HG02588 (cell line): ENCODE measurements around the gene MRPL32.

Experiments used
- ATAC-seq: cut with Tn5 transposase; IDR thresholded peaks from one replicate; pipeline ENCODE4 v1.9.1; 2021; ENCODE audit warnings: mild to moderate bottlenecking, moderate library complexity; ENCODE audit not compliant: unreplicated experiment

MRPL32 gene

DNA sequence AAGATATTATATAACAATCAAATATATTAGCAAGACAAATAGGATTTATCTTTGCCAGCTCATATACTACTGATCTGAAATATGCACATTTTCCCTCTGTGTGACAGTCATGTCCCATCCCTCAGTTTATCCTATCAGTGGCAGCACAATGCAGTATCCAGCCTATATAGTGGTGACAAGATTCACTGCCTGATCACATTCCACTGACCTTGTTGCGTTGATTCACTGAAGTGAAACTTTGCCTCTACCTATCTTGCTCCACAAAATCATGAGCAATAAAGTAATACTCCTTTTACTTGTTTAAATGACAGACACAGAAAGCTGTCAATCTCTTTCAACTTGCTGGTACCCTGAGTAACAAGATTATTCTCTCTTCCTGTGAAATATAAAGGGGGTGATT lies 6.5 kb upstream of the MRPL32 start:
- no peak for ATAC-seq

GRCh38 chr7:42926204-42926603 lies 6.0 kb upstream of the MRPL32 start:
- ATAC-seq: no peak

- no peak for ATAC-seq
Measured at GRCh38 chr7:42928754-42929153, 3.4 kb upstream of the MRPL32 start.

- no peak for ATAC-seq
Measured at GRCh38 chr7:42929449-42929848, 2.7 kb upstream of the MRPL32 start.

- ATAC-seq: no peak
Measured at GRCh38 chr7:42930889-42931288, 1.3 kb upstream of the MRPL32 start.

- no peak for ATAC-seq
Measured at GRCh38 chr7:42931447-42931833, 736 bp upstream of the MRPL32 start.

DNA sequence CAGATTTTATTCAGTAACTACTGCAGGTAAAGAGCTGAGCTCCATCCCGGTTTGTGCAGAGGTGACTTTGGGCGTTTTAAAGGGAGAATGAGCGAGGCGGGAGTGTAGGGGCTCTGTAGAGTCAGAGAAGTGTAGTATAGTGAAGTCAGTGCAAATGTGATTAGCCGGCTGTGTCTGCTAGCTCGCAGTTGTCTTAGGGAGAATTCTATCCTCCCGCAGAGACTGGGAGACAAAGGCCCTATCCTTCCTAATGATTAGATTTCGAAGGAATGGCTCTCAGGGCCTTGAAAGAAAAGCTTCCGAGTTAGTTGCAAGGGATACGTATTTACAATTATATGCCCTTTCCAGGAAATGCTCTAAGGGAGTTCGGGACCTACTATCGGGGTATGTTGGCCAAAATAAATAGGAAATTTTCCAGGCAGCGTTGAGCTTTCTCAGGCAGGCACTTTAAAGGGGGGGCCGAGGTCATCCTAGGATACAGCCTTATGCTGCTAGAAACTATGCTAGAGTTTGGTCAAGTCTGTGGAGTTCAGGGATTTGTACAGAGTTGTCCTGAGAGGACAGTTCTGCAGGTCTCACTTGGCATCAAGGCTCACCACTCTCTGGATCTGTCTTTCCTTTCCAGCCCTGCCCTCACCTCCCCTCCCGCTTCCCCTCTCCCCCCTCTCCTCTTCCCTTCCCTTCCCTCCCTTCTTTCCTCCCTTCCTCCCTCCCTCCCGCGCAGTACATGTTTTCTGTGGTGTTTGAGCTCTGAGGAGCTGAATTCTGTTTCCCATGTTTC lies 825 bp downstream of the MRPL32 start:
- ATAC-seq: no peak

DNA sequence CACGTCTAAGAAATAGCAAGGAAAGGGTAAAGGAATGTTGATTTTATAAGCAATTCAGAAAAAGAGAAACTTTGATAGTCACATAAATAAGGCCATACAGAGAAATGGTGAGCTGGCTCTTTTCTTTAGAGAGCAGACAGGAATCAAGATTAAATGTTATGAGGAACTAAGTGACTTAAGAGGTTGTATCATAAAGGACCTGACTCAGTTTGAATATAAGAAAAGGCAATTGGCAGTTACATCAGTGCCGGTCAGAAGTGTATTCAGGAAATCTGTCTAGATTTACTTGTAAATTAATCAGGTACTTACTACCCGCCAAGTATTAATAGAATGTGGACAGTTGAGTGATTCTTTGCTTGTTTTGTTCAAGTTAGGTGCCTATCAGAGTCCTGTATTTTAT lies 2.1 kb downstream of the MRPL32 start:
- ATAC-seq: no peak

DNA sequence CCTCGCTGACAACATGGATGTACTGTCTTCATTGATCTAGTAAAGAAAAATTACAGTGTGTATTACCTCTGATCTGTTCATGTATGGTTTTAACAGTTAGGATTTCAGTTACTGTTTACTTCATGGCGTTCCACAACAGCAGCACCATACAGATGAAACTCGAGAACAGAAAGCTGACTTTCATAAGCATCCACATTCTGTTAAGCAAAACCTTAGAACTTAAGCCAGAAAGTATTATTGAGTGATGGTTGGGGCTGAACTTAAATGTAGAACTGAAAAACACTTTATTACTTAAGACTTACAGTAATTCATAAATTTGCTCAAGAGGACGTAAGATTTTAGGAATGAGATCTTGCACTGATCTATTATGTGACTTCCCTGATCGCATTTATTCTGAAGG lies 3.7 kb downstream of the MRPL32 start:
- no peak for ATAC-seq

- ATAC-seq: no peak
Measured at GRCh38 chr7:42939457-42940240, 7.5 kb downstream of the MRPL32 start.

DNA sequence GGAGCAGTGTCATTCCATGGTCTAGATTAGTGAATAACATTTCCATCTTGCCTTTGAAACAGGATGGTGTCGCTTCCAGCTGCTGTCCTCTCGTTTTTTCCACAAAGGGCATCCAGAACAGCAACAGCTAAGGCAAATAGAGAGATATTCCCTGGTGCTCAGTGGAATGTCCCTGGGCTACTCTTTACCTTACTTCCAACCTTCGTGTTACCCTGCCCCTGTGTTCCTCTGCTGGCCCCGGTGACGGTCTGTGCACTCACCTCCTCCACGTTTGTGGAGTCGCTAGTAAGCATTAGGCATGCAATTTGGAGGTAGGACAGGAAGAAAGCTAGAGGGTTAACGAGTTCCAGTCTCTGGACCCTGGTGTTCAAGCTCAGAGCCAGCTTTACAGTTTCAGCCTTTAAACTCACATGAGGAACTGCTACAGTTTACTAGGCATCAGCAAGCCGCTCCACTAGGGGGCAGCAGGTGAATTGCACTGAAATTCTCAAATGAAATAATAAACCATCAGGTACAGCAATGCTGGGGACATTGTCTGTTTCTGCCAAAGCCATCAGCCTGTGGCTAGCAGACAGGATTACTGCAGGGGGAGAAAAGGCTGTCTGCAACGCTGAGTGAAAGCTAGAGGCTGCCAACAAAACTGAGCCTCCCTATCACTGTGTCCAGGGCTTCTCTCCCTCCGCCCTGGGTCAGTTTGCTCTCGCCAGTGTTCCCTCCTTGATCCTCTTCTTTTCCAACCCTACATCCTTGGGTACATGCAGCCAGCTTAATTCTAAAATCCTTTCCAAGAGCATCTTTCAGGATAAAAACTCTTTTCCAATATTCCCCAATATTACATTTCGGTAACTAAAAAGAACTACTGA lies 9.0 kb downstream of the MRPL32 start:
- peak; percentile 40 for ATAC-seq

- peak; percentile 79 for ATAC-seq
Measured at GRCh38 chr7:42945821-42946626, 13.8 kb downstream of the MRPL32 start.

GRCh38 chr7:42946627-42946950 lies 14.4 kb downstream of the MRPL32 start:
- ATAC-seq: no peak

DNA sequence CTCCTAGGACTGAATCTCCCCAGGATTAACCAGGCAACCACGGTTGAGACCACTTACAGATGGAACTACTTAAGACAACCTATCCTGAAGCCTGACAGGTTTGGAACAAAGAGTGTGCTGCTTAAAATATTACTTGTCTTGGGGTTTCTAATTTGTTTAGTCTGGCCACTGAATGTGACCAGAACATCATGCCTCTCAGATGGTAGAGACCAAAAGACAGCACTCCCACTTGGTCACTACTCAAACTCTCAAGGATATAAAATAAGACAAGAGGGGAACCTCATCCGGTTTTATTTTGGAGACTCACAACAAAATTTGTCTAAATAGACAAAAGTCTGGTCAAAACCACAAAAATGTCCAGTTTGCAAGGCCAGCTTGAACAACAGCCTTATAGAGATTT lies 15.3 kb downstream of the MRPL32 start:
- ATAC-seq: no peak

- no peak for ATAC-seq
Measured at GRCh38 chr7:42950417-42950816, 18.2 kb downstream of the MRPL32 start.

GRCh38 chr7:42952328-42952727 lies 20.2 kb downstream of the MRPL32 start:
- ATAC-seq: no peak

- ATAC-seq: no peak
Measured at GRCh38 chr7:42953994-42954393, 21.8 kb downstream of the MRPL32 start.

DNA sequence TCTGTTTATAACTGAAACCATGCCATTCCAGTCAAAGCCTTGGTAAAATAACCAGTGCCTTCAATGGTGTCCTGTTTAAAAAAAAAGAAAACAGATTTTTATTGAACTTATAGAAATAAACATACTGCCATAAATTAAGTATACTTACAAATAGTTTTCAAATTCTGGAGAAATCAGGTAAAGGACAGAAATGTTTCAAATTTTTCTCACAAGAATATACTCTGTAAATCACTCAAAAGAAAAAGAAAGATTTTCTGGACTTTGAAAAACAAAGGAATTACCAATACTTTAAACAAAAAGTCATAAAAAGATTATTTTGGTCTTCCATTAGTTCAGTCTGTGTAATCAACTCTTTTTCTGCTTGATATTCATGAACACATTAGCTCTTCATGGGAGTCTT lies 23.9 kb downstream of the MRPL32 start:
- ATAC-seq: no peak

GRCh38 chr7:42959549-42959948 lies 27.4 kb downstream of the MRPL32 start:
- no peak for ATAC-seq

- peak; percentile 80 for ATAC-seq
Measured at GRCh38 chr7:42960762-42961161, 28.6 kb downstream of the MRPL32 start.

DNA sequence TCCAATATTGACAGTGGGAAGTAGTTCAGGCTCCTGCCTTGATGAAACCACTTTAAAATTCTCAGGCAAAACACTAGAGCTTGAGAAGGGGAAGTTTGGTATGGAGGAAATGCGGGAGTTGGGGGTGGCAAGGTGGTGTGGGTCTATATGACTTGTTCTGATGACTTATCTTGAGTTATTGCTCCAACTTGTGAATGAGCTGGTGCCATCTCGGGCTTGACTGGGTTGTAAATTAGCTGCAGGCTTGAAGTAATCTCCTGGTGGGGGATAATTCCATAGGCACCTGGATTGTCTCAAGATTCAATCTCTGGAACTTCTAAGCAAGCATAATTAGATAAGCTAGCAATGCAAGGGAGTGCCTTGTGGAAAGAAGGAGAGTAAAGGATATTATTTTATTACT lies 29.0 kb downstream of the MRPL32 start:
- no peak for ATAC-seq
